ENCODE measurements around the gene MUC20. TPM values are rescaled to one million over a fixed set of nuclear protein-coding genes. Genes with fewer than 3 reads are reported as not detected.

MUC20 gene
- total RNA-seq, 2 experiments from 2014 or later, result 0.20 to 0.65 TPM

- no peak for ATAC-seq
- POLR2A ChIA-PET, result no interaction called here
- DNase-seq, result no peak
- H3K9me3 Mint-ChIP-seq, result no peaks in the 10 kb centered on the region
- TF ChIP-seq CTCF (IDR thresholded peaks at IDR 0.05), result no peak
- no peaks in the 10 kb centered on the region for H3K36me3 Mint-ChIP-seq (ENCODE audit: low read depth)
- H3K27me3 Mint-ChIP-seq, result peaks cover 6% of the 10 kb centered on the region
- intact Hi-C loops (cut with micrococcal nuclease), result no loop called here
- H3K4me1 Mint-ChIP-seq (ENCODE audit: low read depth), result peaks cover 13% of the 10 kb centered on the region
- no peak overlapping the region for H3K4me3 Mint-ChIP-seq
- CTCF ChIA-PET, result no interaction called here
- H3K27ac Mint-ChIP-seq, result no peak overlapping the region
Observed at GRCh38 chr3:195754141-195754540, 33.4 kb downstream of the MUC20 start.

- Mint-ChIP-seq H3K27ac (no peak overlapping the region), H3K4me1 (ENCODE audit: low read depth) (peaks cover 13% of the 10 kb centered on the region), H3K36me3 (ENCODE audit: low read depth) (no peaks in the 10 kb centered on the region), H3K9me3 (no peaks in the 10 kb centered on the region), H3K27me3 (peaks cover 12% of the 10 kb centered on the region), H3K4me3 (no peak overlapping the region)
- intact Hi-C loops (cut with micrococcal nuclease), result no loop called here
- CTCF ChIA-PET, result interaction anchor here (1.5 kb wide), 1 partner anchor 96 kb away, joined by 3 read pairs; no protein-coding TSS in a partner anchor
- POLR2A ChIA-PET, result no interaction called here
- no peak for ATAC-seq
- no peak for TF ChIP-seq CTCF (IDR thresholded peaks at IDR 0.05)
- no peak for DNase-seq
Observed at GRCh38 chr3:195754906-195755305, 34.1 kb downstream of the MUC20 start.

GRCh38 chr3:195755391-195755790, 34.6 kb downstream of the MUC20 start:
- CTCF ChIA-PET, result interaction anchor here (1.5 kb wide), 1 partner anchor 95 kb away, joined by 3 read pairs; no protein-coding TSS in a partner anchor
- intact Hi-C loops (cut with micrococcal nuclease), result no loop called here
- Mint-ChIP-seq H3K4me1 (ENCODE audit: low read depth) (peaks cover 13% of the 10 kb centered on the region), H3K36me3 (ENCODE audit: low read depth) (no peaks in the 10 kb centered on the region), H3K27ac (no peak overlapping the region), H3K4me3 (no peak overlapping the region), H3K9me3 (no peaks in the 10 kb centered on the region), H3K27me3 (peaks cover 17% of the 10 kb centered on the region)
- no peak for DNase-seq
- TF ChIP-seq CTCF (IDR thresholded peaks at IDR 0.05), result no peak
- ATAC-seq, result no peak
- POLR2A ChIA-PET, result interaction anchor here (0.9 kb wide), 1 partner anchor 21 kb away, joined by 3 read pairs; no protein-coding TSS in a partner anchor

GRCh38 chr3:195755791-195756676, 35.3 kb downstream of the MUC20 start:
- intact Hi-C loops (cut with micrococcal nuclease), result no loop called here
- ChIA-PET POLR2A (interaction anchor here (0.9 kb wide), 1 partner anchor 22 kb away, joined by 3 read pairs; no protein-coding TSS in a partner anchor), CTCF (interaction anchor here (1.5 kb wide), 1 partner anchor 95 kb away, joined by 3 read pairs; no protein-coding TSS in a partner anchor)

More at GRCh38 chr3:195755791-195756676, 35.3 kb downstream of the MUC20 start:
- Mint-ChIP-seq H3K4me3 (no peak overlapping the region), H3K36me3 (ENCODE audit: low read depth) (no peaks in the 10 kb centered on the region), H3K9me3 (no peaks in the 10 kb centered on the region), H3K4me1 (ENCODE audit: low read depth) (peaks cover 13% of the 10 kb centered on the region), H3K27me3 (peaks cover 22% of the 10 kb centered on the region), H3K27ac (no peak overlapping the region)
- ATAC-seq, result peak; percentile 86
- peak; percentile 60 for DNase-seq
- TF ChIP-seq CTCF (IDR thresholded peaks at IDR 0.05), result no peak
